HG03378 (cell line): ENCODE data around the gene MRPS5.

ENCODE experiments used
- ATAC-seq: cut with Tn5 transposase; IDR thresholded peaks from one replicate; pipeline ENCODE4 v1.9.1; 2021; ENCODE audit warnings: mild to moderate bottlenecking, moderate library complexity; ENCODE audit not compliant: unreplicated experiment

Gene MRPS5

GRCh38 chr2:95061601-95062183, 59.9 kb downstream of the MRPS5 start:
- ATAC-seq, result no peak

GRCh38 chr2:95061119-95061512, 60.5 kb downstream of the MRPS5 start:
- no peak for ATAC-seq

- ATAC-seq, result no peak
These were observed 61.0 kb downstream of the MRPS5 start for GRCh38 chr2:95060446-95061118.

GRCh38 chr2:95059656-95060370, 61.8 kb downstream of the MRPS5 start:
- no peak for ATAC-seq

- ATAC-seq, result no peak
These were observed 62.5 kb downstream of the MRPS5 start for GRCh38 chr2:95058989-95059641.

GRCh38 chr2:95058466-95058988, 63.1 kb downstream of the MRPS5 start:
- no peak for ATAC-seq

GRCh38 chr2:95057535-95058370, 63.9 kb downstream of the MRPS5 start:
- no peak for ATAC-seq

- ATAC-seq, result no peak
These were observed 64.8 kb downstream of the MRPS5 start for GRCh38 chr2:95056461-95057459.

GRCh38 chr2:95056044-95056443, 65.6 kb downstream of the MRPS5 start:
- ATAC-seq, result no peak

- ATAC-seq, result no peak
These were observed 66.3 kb downstream of the MRPS5 start for GRCh38 chr2:95055262-95055661.

GRCh38 chr2:95054016-95054415, 67.6 kb downstream of the MRPS5 start:
- no peak for ATAC-seq

GRCh38 chr2:95053543-95053942, 68.1 kb downstream of the MRPS5 start:
- no peak for ATAC-seq

GRCh38 chr2:95052804-95053479, 68.7 kb downstream of the MRPS5 start:
- no peak for ATAC-seq

- no peak for ATAC-seq
These were observed 69.3 kb downstream of the MRPS5 start for GRCh38 chr2:95052307-95052706.

- ATAC-seq, result no peak
These were observed 70.0 kb downstream of the MRPS5 start for GRCh38 chr2:95051626-95052025.

- ATAC-seq, result no peak
These were observed 71.0 kb downstream of the MRPS5 start for GRCh38 chr2:95050385-95051300.

GRCh38 chr2:95049961-95050360, 71.6 kb downstream of the MRPS5 start:
- no peak for ATAC-seq

- no peak for ATAC-seq
These were observed 72.0 kb downstream of the MRPS5 start for GRCh38 chr2:95049683-95049955.
